Body of pancreas (tissue), 4 donors: Measurements from ENCODE around the gene NF1. TPM values are rescaled to one million over a fixed set of nuclear protein-coding genes. Genes with fewer than 3 reads are reported as not detected.

Source experiments
- ATAC-seq: fragments of 150-250 bp; one replicate; pipeline ENCODE4 v1.9.1; 2016
- DNase-seq, 4 donors: peaks; one replicate each; pipeline ENCODE4 v3.0.0-alpha.2; 2019
- H3K27ac ChIP-seq, 4 donors: fragments of 200-600 bp; sonication (generic); 1 replicate in 3 of 4; 2 replicates in 1 of 4; pipeline versions ENCODE4 v1.5.1 to v1.6.1; 2016 to 2019; ENCODE audit warnings: mild to moderate bottlenecking in 1 of 4, mixed read lengths in 1 of 4, moderate library complexity in 1 of 4
- H3K27me3 ChIP-seq, 2 donors: fragments of 200-600 bp; sonication (generic); one replicate each; pipeline ENCODE4 v1.6.0; 2016; ENCODE audit warnings: mild to moderate bottlenecking in 1 of 2
- H3K36me3 ChIP-seq, 2 donors: fragments of 200-600 bp; sonication (generic); replicated peaks in 1 of 2; 2 replicates each; pipeline ENCODE4 v1.5.1; 2016; ENCODE audit warnings: low read depth in 2 of 2; ENCODE audit not compliant: insufficient read depth in 1 of 2
- H3K4me1 ChIP-seq: fragments of 200-600 bp; sonication (generic); one replicate; pipeline ENCODE4 v1.6.0; 2016
- H3K4me3 ChIP-seq, 2 donors: fragments of 200-600 bp; sonication (generic); 1 replicate in 1 of 2; 2 replicates in 1 of 2; pipeline ENCODE4 v1.5.1; 2016 to 2019
- H3K9me3 ChIP-seq, 3 donors: fragments of 200-600 bp; sonication (generic); 1 replicate in 2 of 3; 2 replicates in 1 of 3; pipeline ENCODE4 v1.5.1; 2016
- POLR2A ChIP-seq, 3 donors: fragments of 450-650 bp; IDR thresholded peaks; one replicate each; pipeline ENCODE4 v1.6.1; 2016; ENCODE audit warnings: antibody characterized with exemption in 3 of 3, mild to moderate bottlenecking in 2 of 3
- WGBS, 2 donors: methylation state at CpG; one replicate each; pipeline ENCODE4 v1.1.5; 2017; 5-methylcytosine and 5-hydroxymethylcytosine counted together
- intact Hi-C: fragments of 100-400 bp; cut with DNase I; formaldehyde crosslinking; loops from one replicate; pipeline ENCODE4 v1.15.1; 2023
- total RNA-seq, 2 donors: library from RNA; depleted of rRNA; stranded (reverse); fragments of >200 nt; gene quantifications; one replicate each; pipeline ENCODE4 v1.1.0, GENCODE V29; 2016
- TF ChIP-seq, protein P1 (sequence below), 7 experiments: fragments of 450-650 bp in 4 of 7; fragments of 200-600 bp in 3 of 7; sonication (generic) in 3 of 7; IDR thresholded peaks; one replicate each; pipeline ENCODE4 v1.5.1; 2016 to 2019; ENCODE audit warnings: antibody characterized with exemption in 7 of 7

NF1 gene
- total RNA-seq, 2 donors from 2014 or later: 54.7 to 57.1 TPM

DNA sequence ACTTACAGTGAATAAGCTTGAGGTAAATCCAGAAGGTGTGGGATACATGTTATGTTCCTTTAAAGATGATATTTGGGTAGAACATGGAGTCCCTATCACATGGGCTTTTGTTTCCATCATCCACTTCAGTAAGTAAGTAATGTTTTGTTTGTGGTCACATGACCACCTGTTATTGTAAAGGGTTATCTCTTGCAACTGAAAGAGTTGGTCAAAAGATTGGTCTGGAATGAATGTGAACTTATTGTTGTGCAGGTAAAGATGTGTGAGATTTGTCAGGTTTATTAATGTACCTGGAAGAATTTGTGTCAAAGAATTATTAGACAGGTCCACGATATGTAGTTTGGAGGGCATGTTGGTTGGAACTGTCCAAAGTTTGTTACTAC is 200.7 kb downstream of the NF1 start:
- no peaks in the 10 kb centered on the region for H3K9me3 ChIP-seq
- H3K27me3 ChIP-seq: no peaks in the 10 kb centered on the region
- ATAC-seq: no peak
- TF ChIP-seq POLR2A (IDR thresholded peaks at IDR 0.05): no peak
- TF ChIP-seq, protein P1, sequence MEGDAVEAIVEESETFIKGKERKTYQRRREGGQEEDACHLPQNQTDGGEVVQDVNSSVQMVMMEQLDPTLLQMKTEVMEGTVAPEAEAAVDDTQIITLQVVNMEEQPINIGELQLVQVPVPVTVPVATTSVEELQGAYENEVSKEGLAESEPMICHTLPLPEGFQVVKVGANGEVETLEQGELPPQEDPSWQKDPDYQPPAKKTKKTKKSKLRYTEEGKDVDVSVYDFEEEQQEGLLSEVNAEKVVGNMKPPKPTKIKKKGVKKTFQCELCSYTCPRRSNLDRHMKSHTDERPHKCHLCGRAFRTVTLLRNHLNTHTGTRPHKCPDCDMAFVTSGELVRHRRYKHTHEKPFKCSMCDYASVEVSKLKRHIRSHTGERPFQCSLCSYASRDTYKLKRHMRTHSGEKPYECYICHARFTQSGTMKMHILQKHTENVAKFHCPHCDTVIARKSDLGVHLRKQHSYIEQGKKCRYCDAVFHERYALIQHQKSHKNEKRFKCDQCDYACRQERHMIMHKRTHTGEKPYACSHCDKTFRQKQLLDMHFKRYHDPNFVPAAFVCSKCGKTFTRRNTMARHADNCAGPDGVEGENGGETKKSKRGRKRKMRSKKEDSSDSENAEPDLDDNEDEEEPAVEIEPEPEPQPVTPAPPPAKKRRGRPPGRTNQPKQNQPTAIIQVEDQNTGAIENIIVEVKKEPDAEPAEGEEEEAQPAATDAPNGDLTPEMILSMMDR (IDR thresholded peaks at IDR 0.05): no peak
- H3K4me1 ChIP-seq: no peaks in the 10 kb centered on the region
- H3K27ac ChIP-seq: no peak overlapping the region
- WGBS, 2 donors: 74 to 92% methylated on average over 1 of the region's 1 CpG
- no peak overlapping the region for H3K4me3 ChIP-seq
- no peak for DNase-seq
- no peaks in the 10 kb centered on the region for H3K36me3 ChIP-seq
- intact Hi-C loops: no loop called here

GRCh38 chr17:31296142-31296541 is 201.4 kb downstream of the NF1 start:
- no peaks in the 10 kb centered on the region for H3K27me3 ChIP-seq
- WGBS, 2 donors: 89 to 92% methylated on average over 2 of the region's 2 CpGs
- intact Hi-C loops: no loop called here

DNA sequence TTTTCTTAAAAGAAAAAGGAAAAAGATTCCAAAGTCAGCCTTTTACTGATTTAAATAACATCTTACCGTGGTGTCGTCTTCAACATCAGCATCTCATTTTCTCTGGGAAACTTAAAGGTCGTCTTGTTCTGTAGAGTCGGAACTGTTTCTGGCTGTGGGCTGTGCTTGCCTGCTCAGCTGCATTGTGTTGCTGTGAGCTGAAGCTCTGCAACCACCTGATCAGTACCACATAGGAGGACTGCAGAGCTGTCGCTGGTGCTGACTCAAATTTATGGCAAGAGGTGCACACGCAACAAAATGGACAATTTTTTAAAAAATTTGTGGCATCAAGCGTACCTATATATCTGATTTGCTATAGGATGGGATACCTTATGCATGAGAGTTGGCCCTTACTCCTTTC is 202.3 kb downstream of the NF1 start, which contains the start of gene OMG:
Gene OMG, minus strand, starts transcription at position 150 of the 400 bp plus-strand sequence. CDS start 908 bp downstream, outside the sequence.
- DNase-seq: no peak
- Histone ChIP-seq H3K27me3 (no peaks in the 10 kb centered on the region), H3K36me3 (no peaks in the 10 kb centered on the region), H3K27ac (no peak within 1 kb of the TSS), H3K4me3 (no peak within 1 kb of the TSS), H3K4me1 (no peaks in the 10 kb centered on the region), H3K9me3 (no peaks in the 10 kb centered on the region)
- ATAC-seq: no peak
- intact Hi-C loops: no loop called here
- TF ChIP-seq, protein P1 (IDR thresholded peaks at IDR 0.05): no peak
- no peak for TF ChIP-seq POLR2A (IDR thresholded peaks at IDR 0.05)
- WGBS, 2 donors: 87 to 92% methylated on average over 7 of the region's 7 CpGs

More at GRCh38 chr17:31296142-31296541, 201.4 kb downstream of the NF1 start:
- no peaks in the 10 kb centered on the region for H3K4me1 ChIP-seq
- H3K4me3 ChIP-seq: no peak overlapping the region
- H3K36me3 ChIP-seq: no peaks in the 10 kb centered on the region
- H3K9me3 ChIP-seq: no peaks in the 10 kb centered on the region
- TF ChIP-seq, protein P1 (IDR thresholded peaks at IDR 0.05): no peak
- TF ChIP-seq POLR2A (IDR thresholded peaks at IDR 0.05): no peak
- no peak for DNase-seq
- no peak overlapping the region for H3K27ac ChIP-seq
- no peak for ATAC-seq

DNA sequence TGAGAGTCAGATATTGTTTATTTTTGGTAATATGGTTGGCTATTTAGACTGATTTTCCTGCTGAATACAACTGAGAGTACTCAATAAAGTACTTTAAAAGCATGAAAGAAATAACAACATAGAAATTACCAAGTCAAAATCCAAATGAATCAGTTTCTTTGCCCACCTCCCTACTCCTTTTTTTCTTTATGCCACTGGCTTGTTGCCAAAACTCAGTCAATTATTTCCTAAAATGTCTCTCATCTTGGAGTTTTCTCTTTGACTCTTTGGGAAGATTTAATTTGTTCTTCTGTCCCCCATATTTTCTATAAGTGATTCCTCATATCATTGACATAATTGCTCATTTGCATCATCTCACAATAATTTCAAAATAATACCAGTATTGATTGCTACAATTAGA is 204.8 kb downstream of the NF1 start:
- H3K4me3 ChIP-seq: no peak overlapping the region
- no peak for TF ChIP-seq POLR2A (IDR thresholded peaks at IDR 0.05)
- TF ChIP-seq, protein P1 (IDR thresholded peaks at IDR 0.05): no peak
- ATAC-seq: no peak
- no peaks in the 10 kb centered on the region for H3K4me1 ChIP-seq
- no peaks in the 10 kb centered on the region for H3K36me3 ChIP-seq
- no peaks in the 10 kb centered on the region for H3K9me3 ChIP-seq
- DNase-seq: no peak
- intact Hi-C loops: no loop called here
- H3K27ac ChIP-seq: no peak overlapping the region
- no peaks in the 10 kb centered on the region for H3K27me3 ChIP-seq

- Histone ChIP-seq H3K27me3 (no peaks in the 10 kb centered on the region), H3K9me3 (no peaks in the 10 kb centered on the region), H3K27ac (no peak overlapping the region), H3K4me1 (no peaks in the 10 kb centered on the region), H3K4me3 (no peak overlapping the region), H3K36me3 (no peaks in the 10 kb centered on the region)
- no peak for TF ChIP-seq POLR2A (IDR thresholded peaks at IDR 0.05)
- TF ChIP-seq, protein P1 (IDR thresholded peaks at IDR 0.05): no peak
- DNase-seq (no peak), ATAC-seq (no peak)
- intact Hi-C loops: no loop called here
- 79 to 89% methylated on average over 1 of the region's 1 CpG for WGBS, 2 donors
Observed at GRCh38 chr17:31307640-31308039, 212.9 kb downstream of the NF1 start.
